ENCODE measurements around the gene CPNE7. TPM values are rescaled to one million over a fixed set of nuclear protein-coding genes. Genes with fewer than 3 reads are reported as not detected.

CPNE7 gene
- total RNA-seq, 1 donor from 2014 or later = 21.1 TPM

GRCh38 chr16:89545044-89545830 lies 30.3 kb upstream of the CPNE7 start:
- no peak for DNase-seq (ENCODE audit: low spot score)
- Mint-ChIP-seq H3K36me3 (peaks cover 12% of the 10 kb centered on the region), H3K27me3 (ENCODE audit: insufficient read depth, low read depth) (peaks cover 9% of the 10 kb centered on the region), H3K4me3 (no peak overlapping the region), H3K4me1 (no peaks in the 10 kb centered on the region), H3K9me3 (no peaks in the 10 kb centered on the region), H3K27ac (no peak overlapping the region)
- Histone ChIP-seq H2AFZ (replicated peaks) (no peak overlapping the region), H3K4me2 (no peak overlapping the region), H3F3A (ENCODE audit: low read depth) (no peaks in the 10 kb centered on the region), H4K20me1 (ENCODE audit: low read depth) (no peaks in the 10 kb centered on the region), H3K4me3 (no peak overlapping the region), H3K9ac (no peak overlapping the region), H3K9me3 (ENCODE audit: low read depth) (no peaks in the 10 kb centered on the region), H3K79me2 (ENCODE audit: low read depth) (no peaks in the 10 kb centered on the region), H3K27ac (no peak overlapping the region), H3K36me3 (no peaks in the 10 kb centered on the region), H3K4me1 (no peaks in the 10 kb centered on the region), H3K27me3 (no peaks in the 10 kb centered on the region)
- TF ChIP-seq CTCF (IDR thresholded peaks at IDR 0.05) = no peak
- no peak for TF ChIP-seq EZH2phosphoT487 (IDR thresholded peaks at IDR 0.05)
- TF ChIP-seq EZH2 (IDR thresholded peaks at IDR 0.05) = no peak

- Mint-ChIP-seq H3K4me1 (no peaks in the 10 kb centered on the region), H3K27ac (no peak overlapping the region)
- no peak for DNase-seq (ENCODE audit: low spot score)
These were observed 29.6 kb upstream of the CPNE7 start for GRCh38 chr16:89545831-89546574.

GRCh38 chr16:89546781-89547180 lies 28.8 kb upstream of the CPNE7 start:
- TF ChIP-seq CTCF (IDR thresholded peaks at IDR 0.05) (no peak), EZH2phosphoT487 (IDR thresholded peaks at IDR 0.05) (no peak), EZH2 (IDR thresholded peaks at IDR 0.05) (no peak)
- DNase-seq (ENCODE audit: low spot score) = no peak
- no peak overlapping the region for H3K27ac ChIP-seq
- peaks cover 13% of the 10 kb centered on the region for H3K36me3 Mint-ChIP-seq
- no peaks in the 10 kb centered on the region for H3K4me1 ChIP-seq
- no peak overlapping the region for H3K4me3 ChIP-seq
- H3K27ac Mint-ChIP-seq = no peak overlapping the region
- H3K36me3 ChIP-seq = no peaks in the 10 kb centered on the region
- peaks cover 11% of the 10 kb centered on the region for H3K27me3 Mint-ChIP-seq (ENCODE audit: insufficient read depth, low read depth)
- H3K4me3 Mint-ChIP-seq = no peak overlapping the region
- no peaks in the 10 kb centered on the region for H3F3A ChIP-seq (ENCODE audit: low read depth)
- H3K27me3 ChIP-seq = no peaks in the 10 kb centered on the region
- H3K9ac ChIP-seq = no peak overlapping the region
- H2AFZ ChIP-seq (replicated peaks) = no peak overlapping the region
- no peaks in the 10 kb centered on the region for H3K4me1 Mint-ChIP-seq
- no peaks in the 10 kb centered on the region for H3K9me3 Mint-ChIP-seq
- H4K20me1 ChIP-seq (ENCODE audit: low read depth) = no peaks in the 10 kb centered on the region
- H3K79me2 ChIP-seq (ENCODE audit: low read depth) = no peaks in the 10 kb centered on the region
- H3K4me2 ChIP-seq = no peak overlapping the region
- no peaks in the 10 kb centered on the region for H3K9me3 ChIP-seq (ENCODE audit: low read depth)

More at GRCh38 chr16:89545831-89546574, 29.6 kb upstream of the CPNE7 start:
- Mint-ChIP-seq H3K36me3 (peaks cover 9% of the 10 kb centered on the region), H3K4me3 (no peak overlapping the region), H3K27me3 (ENCODE audit: insufficient read depth, low read depth) (peaks cover 9% of the 10 kb centered on the region), H3K9me3 (no peaks in the 10 kb centered on the region)
- H3K79me2 ChIP-seq (ENCODE audit: low read depth) = no peaks in the 10 kb centered on the region
- no peak overlapping the region for H3K4me2 ChIP-seq
- no peak overlapping the region for H3K4me3 ChIP-seq
- no peak overlapping the region for H2AFZ ChIP-seq (replicated peaks)
- no peak overlapping the region for H3K27ac ChIP-seq
- no peaks in the 10 kb centered on the region for H3K9me3 ChIP-seq (ENCODE audit: low read depth)
- H3F3A ChIP-seq (ENCODE audit: low read depth) = no peaks in the 10 kb centered on the region
- no peaks in the 10 kb centered on the region for H4K20me1 ChIP-seq (ENCODE audit: low read depth)
- H3K4me1 ChIP-seq = no peaks in the 10 kb centered on the region
- no peaks in the 10 kb centered on the region for H3K36me3 ChIP-seq
- H3K9ac ChIP-seq = no peak overlapping the region
- no peak for TF ChIP-seq CTCF (IDR thresholded peaks at IDR 0.05)
- H3K27me3 ChIP-seq = no peaks in the 10 kb centered on the region
